NCI-H2171 treated with DMSO at 0.1 percent for 48 hours (cell line): ENCODE results near the gene SEMA5A.
A peak's percentile ranks its signal among the peaks of the same experiment; 100 is the strongest.

Source experiments
- DNase-seq: peaks from one replicate; lab custom pipeline; 2025; lab: John Stamatoyannopoulos, UW

SEMA5A gene

GRCh38 chr5:9166202-9167112 lies 379.4 kb downstream of the SEMA5A start:
- no peak for DNase-seq

DNA sequence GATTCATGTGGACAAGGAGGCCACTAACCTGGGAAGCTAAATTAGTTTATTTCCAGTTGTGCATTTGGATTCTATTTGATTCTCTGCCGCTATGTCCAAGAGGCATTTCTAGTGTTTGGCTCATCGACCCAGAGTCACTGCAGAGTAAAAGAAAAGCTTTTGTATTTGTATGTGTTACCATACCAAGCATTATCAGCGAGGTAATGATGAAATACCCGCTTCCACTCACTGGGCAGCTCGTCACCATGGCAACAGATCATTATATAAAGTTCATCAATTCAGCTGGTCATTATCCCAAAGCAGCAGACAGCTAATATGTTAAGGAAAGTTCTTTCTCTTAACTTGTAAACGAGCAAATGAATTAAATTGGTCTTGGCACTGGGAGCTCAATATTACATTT lies 380.3 kb downstream of the SEMA5A start:
- no peak for DNase-seq

DNA sequence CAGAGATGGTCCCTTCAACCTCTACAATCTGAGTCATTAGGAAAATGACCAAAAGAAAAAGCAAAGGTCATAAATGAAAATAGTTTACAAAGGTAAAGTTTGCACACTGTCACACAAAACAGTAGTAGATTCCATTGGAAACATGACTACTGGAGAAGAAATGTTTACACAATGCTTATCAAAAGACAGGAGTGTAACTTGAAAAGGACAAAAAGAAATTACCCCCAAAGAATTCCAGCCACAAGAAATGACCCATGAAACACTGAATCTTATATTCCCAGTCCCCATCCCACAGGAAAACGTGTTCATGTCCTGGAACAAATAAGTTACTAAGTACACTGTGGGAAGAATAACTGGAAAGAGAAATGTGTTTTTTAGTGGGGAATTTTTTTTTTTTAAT lies 385.1 kb downstream of the SEMA5A start:
- DNase-seq, result no peak

GRCh38 chr5:9157811-9158210 lies 388.1 kb downstream of the SEMA5A start:
- no peak for DNase-seq

GRCh38 chr5:9157020-9157419 lies 388.9 kb downstream of the SEMA5A start:
- DNase-seq, result no peak

GRCh38 chr5:9156282-9156681 lies 389.6 kb downstream of the SEMA5A start:
- no peak for DNase-seq

DNA sequence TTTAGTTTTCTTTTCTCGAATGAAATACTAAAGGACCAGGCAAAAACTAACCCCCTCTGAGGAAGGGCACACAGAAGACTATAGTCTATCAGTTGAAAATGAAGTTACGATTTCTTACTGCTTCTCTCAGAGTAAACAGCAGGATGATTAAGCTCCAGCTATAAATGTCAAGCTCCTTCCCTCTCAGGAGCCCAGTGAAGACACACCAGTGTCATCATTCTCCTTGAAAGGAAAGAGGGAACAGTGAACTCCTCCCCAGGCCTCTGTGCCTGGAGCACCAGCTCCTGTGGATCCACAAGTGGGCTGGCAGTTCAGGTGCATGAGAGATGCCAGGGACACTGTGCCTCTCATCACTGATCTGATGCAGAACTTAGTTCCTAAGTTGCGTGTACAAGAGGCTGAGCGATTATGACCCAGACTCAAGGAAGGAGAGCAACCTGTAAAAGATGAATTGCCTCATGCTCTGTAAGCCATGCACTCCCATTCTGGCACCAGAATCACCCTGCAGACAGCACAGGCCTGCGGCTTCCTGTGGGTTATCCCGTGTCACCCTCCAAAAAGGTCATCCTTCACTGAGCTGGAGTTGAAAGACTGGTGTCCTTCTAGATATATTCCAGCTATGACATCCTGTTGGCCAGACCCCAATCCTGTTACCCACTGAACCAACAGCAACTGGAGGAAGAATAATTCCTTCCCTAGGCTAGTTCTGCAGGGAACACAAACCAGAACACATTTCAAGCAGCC lies 394.0 kb downstream of the SEMA5A start:
- no peak for DNase-seq

- no peak for DNase-seq
Measured at GRCh38 chr5:9149988-9150387, 395.9 kb downstream of the SEMA5A start.

DNA sequence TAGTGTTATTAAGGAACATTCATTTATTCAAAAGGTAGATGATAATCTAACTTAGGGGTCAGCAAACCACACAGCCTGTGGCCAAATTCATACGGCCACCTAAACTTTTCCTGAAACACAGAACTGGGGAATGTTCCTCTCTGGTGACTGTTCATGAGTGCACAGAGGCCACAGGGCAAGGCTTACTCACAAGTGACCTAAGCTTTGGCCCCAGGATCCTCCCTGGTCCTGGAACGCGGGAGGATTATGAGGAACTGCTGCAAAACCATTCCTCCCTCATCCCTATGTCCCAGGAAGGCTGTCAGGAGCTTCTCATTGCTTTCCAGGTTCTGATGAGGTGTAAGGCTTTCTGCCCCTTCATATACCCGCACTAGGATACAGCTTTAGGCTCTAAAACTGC lies 397.6 kb downstream of the SEMA5A start:
- DNase-seq, result no peak

DNA sequence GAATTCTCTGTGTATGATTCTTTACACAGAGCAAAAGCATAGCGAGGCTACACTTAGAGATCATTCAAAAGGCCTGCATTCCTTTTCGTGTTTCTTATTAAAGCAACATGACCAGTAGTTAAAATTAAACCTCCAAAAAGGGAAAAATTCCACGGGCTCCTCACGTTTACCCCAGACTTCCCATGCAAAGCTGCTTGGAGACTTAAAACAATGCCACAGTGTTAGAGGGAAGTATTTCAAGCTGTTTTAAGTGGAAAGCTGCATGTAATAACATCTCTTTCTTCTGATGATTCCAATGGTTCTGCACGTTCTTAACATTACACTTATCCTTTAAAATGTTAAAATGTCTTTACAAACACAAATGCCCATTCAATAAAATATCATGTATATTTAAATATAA lies 405.2 kb downstream of the SEMA5A start:
- DNase-seq, result no peak

GRCh38 chr5:9140202-9140601 lies 405.7 kb downstream of the SEMA5A start:
- DNase-seq, result no peak

DNA sequence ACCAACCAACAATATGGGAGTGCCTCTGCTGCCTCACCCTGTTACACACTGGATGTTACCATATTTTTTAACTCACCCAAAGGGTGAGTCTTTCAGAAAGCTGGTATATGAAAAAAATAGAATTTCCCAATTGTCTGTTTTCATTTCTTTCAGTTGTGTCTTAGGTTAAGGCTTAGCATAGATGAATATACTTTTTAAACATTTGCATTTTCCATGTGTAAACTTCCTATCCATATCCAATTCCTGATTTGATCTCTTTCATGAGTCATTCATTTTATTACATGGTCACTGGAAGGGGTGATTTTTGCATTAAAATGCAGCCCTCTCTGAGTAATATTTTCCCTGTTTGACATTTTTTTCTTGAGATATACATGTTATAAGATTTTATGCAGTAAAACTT lies 406.5 kb downstream of the SEMA5A start:
- no peak for DNase-seq

DNA sequence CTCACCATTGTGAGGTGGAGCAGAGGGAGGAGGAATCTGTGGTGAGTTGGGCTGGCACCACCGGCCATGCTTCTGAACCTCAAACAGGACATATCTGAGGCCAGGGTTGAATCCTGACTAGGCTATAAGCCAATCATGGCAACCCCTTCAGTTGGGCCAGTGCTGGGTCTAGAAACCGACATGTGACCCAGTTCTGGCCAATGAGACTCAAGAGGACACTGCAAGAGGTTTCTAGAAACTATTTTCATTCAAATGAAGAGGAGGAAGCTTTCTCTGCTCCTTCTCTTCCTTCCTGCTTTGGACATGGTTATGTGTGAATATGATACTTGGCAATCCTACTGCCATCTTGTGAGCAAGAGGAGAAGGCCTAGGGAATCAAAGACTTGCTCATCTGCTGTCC lies 417.7 kb downstream of the SEMA5A start:
- no peak for DNase-seq

DNA sequence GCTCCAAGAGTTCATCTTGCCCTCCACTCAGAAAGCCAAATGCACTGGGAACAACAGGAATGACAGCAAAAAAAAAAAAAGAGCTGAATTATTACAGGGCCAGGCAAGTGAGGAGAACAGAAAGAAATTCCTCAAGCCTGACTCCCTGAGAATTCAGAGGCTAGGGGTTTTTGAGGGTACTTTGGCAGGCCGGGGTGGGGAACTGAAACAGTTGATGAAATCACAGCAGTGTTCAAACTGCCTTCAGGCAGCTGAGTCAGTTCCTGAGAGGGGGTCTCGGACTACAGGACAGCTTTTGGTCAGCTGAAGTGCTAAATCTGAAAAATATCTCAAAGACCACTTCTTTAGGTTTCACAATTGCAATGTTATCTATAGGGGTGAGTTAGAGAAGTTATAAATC lies 419.4 kb downstream of the SEMA5A start:
- no peak for DNase-seq

- no peak for DNase-seq
Measured at GRCh38 chr5:9125852-9126251, 420.0 kb downstream of the SEMA5A start.

DNA sequence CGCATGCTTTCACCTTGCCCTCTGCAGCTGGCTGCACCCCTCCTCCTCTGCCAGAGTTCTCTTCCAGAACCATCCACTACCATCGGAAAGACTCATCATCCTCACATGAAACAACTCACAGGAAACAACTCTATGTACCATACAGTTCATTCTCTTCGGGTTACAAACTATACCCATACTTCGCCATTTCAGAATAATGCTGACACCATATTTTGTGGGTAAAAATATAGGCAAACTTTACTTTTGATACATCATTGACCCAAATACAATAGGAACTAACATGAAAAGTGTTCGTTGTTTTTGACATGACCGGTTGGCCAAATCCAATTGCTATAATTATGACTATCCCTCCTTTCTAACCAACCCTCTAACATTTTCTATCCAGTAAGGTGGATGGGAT lies 421.0 kb downstream of the SEMA5A start:
- no peak for DNase-seq

DNA sequence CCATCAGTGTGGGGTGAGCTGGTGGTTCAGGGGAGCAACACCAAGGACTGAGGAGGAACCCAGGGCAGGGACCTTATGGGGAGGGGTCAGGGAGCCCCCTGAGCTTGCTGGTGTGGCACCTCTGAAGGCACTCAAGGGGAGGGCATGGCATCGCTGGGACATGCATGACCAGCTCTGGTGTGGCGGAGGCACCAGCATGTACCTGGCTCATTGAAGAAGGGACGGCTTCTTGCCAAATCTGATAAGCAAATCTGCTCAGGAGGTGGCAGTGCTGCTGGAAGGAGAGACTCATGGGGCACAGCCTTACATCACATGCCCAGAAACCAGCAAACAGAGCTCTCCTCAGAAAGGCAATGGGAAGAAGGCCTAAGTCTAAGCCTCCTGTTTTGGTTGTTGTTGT lies 421.8 kb downstream of the SEMA5A start:
- no peak for DNase-seq

GRCh38 chr5:9122528-9122927 lies 423.3 kb downstream of the SEMA5A start:
- no peak for DNase-seq

DNA sequence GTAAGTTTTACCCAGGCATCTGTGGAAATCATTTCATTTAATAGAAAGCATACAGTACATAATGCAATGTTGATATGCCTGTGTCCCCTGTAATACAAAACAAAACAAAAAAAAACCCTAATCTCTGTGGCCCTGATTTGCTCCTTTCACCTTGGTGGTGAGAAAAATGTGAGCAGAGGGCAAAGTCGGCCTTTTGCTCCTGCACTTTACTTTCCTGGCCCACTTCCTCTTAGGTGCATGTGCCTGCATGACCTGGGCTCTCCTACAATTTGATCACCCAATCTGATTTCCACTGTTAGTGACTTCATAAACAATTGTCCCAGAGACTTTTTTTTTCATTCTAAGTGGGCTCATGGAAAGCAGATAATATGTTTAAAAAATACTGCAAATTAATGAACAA lies 424.3 kb downstream of the SEMA5A start:
- DNase-seq, result no peak

DNA sequence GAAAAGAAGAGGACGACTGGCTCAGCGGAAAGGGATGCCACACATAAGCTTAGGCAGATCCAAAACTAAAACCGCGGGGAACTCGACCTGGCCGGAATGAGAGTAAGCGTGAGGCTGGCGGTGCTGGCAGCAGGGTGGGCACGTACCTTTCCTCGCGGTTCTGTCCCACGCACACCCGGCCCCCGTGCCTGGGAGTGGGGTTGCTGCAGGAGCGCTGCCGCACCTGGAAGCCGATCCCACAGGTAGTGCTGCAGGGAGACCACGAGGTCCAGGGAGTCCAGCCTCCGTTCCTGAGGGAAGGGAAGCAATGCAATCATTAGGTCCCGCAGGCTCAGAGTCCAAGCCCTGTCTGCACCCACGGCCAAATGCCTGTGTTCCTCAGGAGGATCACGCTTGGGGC lies 427.0 kb downstream of the SEMA5A start:
- DNase-seq, result no peak

GRCh38 chr5:9115093-9115492 lies 430.8 kb downstream of the SEMA5A start:
- DNase-seq, result no peak

GRCh38 chr5:9112520-9113291 lies 433.2 kb downstream of the SEMA5A start:
- no peak for DNase-seq

DNA sequence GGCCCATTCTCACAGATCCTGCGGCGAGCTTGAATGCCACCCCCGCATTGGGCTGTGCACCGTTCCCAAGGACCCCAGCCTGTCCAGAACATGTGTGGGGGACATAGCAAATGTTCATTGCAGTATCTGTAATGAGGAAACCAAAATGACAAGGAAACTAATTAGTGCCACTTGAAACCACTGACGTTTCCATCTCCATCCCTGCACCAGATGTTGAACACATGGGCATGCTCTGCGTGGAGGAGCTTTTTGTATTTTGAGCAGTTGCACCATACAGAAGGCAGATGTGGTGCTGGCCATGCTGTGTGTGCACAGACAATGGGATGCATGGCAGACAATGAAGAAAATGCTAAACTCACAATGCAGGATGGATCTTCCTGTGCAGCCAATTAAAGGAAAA lies 437.7 kb downstream of the SEMA5A start:
- DNase-seq, result peak; percentile 23
